Activated CD4-positive, alpha-beta T cell treated with anti-CD3 and anti-CD28 coated beads, Interleukin-2, amount 50 U/mL, for 48 hours (primary cell): ENCODE measurements around the gene GCLC.
"Not testable (repeated sequence)": the region's sequence is repeated elsewhere in the genome, so short reads cannot be mapped to it uniquely, and the experiment has no call there.

Source experiments
- DNase-seq, 2 experiments: peaks; one replicate each; pipeline ENCODE4 v3.0.0-alpha.2; 2020

GCLC gene

DNA sequence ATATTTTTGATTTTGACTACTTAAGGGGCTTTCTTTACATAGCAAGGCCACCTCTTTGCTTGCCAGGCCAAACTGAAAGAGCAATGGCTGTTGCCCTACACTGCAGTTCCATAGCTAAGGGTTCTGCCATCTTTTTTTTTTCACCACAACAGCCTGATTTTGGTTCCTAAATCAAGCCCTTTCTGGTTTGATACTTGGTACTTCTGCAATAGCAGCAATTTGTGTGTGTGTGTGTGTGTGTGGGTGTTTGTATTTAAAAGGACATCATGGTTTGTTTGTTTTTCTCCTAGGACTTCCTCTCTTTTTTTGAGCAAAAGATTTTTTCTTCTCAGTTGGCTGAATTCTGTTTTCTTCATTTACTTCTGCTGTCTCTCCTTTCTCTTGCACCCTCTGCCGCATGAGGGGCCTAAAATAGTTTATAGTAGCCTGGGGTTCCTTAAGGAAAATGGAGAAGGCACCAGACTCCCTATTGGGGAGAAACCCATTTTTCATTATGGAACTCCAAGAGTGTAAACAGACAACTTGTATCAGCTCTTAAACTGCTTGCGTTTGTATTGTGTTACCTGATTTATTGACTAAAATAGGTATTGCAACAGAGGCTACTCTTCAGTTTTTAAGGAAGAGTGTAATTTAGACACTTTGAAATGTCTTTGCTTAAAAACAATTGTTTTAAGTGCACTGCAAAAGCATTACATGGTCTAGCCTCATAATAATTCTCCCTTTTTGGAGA is 12.2 kb upstream of the GCLC start:
- DNase-seq: no peak

GRCh38 chr6:53553600-53553999 is 8.7 kb upstream of the GCLC start:
- not testable (repeated sequence) for DNase-seq

- DNase-seq: not testable (repeated sequence)
Observed at GRCh38 chr6:53551681-53552080, 6.8 kb upstream of the GCLC start.

- peak; percentile 93 to 95 for DNase-seq
Observed at GRCh38 chr6:53547811-53548496, 3.1 kb upstream of the GCLC start.

DNA sequence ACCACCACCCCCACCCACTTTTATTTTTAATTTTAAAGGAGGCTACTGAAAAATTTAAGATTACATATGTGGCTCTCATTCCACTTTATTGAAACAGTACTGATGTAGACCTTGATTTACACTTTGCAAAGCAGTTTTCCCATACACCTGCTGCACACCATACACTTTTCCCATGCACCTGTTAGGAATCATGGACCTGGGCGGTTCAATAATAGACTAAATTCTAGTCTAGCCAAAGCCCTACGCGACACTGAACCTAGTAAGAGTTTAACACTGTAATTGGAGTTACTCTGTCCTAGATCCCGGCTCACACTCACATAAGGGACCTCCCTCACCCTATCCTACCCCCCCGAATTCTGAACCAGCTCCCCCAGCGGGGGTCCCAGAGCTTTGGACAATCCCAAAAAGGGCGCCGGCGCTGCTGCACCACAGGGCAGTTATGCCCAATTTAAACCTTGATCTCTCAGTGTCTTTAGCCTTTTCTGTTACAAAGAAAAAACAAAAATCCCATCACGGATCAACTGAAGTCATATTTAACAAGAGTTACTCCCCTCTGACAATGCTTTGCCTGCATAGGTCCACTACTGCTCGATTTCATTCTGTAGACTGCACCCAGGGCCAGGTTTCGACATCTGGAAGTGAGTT is 2.4 kb upstream of the GCLC start:
- no peak for DNase-seq

DNA sequence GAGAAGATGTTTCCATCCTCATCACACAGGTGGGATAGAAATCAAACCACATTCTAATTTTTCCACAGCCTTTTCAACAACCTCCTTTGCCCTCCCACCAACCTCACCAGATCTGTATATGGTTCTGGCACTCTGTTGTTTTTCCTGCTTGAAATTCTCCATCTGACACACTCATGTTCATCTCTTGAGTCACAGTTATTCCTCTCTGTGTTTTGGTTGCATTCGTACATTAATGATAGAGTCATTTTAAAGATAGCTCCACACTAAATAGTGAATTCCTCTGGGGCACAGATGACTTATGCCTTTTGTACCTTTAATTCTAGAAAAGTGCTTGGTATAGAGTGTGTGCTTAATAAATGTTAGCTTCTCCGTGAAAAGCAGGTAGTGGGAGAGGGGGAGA is 1.4 kb upstream of the GCLC start:
- DNase-seq: no peak

DNA sequence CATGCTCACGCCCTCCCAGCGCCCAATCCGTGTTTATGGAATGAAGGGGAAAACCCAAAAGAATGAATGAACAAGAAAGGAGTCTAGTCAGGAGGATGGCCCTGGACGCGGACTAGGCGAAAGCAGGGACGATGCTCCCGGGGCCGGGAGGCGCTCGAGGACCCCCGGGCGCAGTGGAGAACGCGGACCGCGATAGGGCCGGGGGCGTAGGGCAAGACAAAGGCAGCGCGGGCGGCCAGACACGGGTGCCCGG is 758 bp downstream of the GCLC start:
- peak; percentile 16 to 44 for DNase-seq

DNA sequence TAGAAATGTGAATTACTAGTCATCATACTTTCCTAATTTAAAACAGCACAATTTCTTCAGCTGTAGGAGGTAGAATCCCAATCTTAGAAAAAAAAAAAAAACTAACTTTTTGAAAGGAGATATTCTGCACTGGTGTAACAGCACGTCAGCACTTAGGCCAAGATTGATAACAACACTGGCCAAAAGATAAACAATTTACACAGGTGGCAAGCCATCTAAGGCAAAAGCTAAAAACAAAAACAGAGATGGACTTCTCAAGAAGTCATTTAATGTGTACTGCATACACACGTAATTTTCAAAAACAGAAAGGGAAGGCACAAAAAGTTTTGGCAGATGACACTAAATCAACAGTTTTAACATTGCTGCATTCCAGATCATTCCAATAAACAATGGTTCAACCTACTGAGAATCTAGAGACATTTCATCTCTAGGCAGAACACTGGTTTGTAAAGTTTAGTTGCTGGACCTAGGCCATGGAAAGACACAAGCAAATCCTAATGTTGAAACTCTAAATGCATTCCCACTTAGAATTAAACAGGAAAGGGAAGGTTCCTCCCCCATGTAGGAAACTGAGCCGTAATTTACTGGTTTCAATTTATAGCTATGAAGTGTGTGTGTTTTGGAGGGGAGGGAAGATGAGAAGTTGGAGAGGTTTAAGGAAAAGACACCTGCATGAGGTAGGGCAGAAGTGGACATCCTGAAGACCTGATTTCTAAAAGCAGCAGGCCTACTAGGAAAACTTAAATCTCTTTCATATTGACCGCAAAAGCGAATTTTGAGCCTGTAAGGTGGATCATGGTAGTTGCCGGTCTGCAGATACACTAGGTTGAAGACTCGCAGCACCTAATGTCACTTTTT is 1.3 kb downstream of the GCLC start:
- DNase-seq: no peak

GRCh38 chr6:53541900-53542299 is 3.0 kb downstream of the GCLC start:
- DNase-seq: no peak

- no peak for DNase-seq
Observed at GRCh38 chr6:53540129-53540692, 4.7 kb downstream of the GCLC start.

DNA sequence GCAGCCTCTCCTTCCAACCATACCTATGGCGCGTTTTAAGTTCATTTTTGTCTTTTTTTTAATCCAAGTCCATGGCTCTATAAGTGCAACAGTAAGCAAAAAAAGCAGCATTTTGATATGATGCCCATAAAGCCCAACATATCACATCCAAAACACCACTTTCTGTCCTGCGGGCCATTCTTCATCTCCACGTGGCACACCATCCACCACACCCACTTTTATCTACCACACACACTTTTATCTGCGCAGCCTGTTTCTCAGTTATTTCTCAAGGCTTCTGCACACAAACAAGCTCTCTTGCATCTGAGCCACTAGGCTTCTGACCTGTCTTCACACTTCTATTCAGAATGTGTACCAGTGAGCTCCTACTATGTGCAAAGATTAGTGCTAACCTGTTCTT is 5.3 kb downstream of the GCLC start:
- no peak for DNase-seq

GRCh38 chr6:53536561-53536960 is 8.3 kb downstream of the GCLC start:
- no peak for DNase-seq

DNA sequence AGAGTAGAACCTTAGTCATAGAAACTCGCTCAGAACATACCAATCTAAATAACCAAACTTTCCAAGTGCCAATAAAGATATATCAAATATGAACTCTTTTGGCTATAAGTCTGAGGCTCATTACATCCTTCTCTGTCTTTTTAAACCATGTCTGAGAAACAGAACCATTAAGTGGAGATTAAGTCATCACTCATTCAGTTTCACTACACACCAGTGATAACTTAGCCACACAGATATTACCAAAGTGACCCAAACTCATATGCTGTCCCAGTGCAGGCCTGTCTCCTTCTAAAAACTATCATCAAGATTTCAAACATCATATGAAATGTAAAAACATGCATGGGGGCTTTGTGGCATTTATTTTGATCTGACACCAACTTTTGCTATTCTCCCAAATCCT is 12.0 kb downstream of the GCLC start:
- DNase-seq: no peak

GRCh38 chr6:53532061-53532797 is 12.7 kb downstream of the GCLC start:
- DNase-seq: no peak

- DNase-seq: no peak
Observed at GRCh38 chr6:53530780-53531386, 14.0 kb downstream of the GCLC start.

GRCh38 chr6:53530346-53530745 is 14.6 kb downstream of the GCLC start:
- DNase-seq: no peak

DNA sequence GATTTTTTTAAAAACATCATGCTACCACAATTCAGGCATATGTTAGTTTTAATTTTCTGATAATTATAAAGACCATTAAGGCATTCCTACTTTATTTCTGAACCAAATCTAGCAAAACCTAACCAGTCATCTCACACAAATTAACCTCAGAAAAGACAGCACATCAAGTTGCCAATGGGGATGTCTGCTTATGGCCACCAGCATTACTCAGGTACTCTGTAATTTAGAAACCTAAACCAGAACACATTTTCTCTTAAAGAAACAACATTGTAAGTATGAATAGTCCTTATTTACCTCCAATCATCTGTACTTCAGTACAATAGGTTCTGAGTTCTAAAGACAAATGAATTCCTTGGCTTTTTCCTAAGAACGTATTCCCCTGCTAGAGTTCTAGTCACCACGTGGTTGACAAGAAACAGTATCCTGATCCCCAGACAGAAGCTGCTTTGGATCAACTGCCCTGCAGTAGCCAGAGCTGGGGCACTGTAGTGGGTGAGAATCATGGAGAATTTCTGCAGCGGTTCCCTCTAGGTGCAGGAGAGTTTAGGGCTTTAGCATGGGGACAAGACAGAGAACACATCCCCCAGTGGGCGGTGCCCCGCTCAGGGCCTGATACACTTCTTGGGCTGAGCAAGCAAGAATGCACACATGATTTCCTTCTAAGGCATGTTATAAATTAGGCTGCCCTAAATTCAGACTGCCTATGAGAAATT is 15.4 kb downstream of the GCLC start:
- no peak for DNase-seq

- no peak for DNase-seq
Observed at GRCh38 chr6:53528107-53528506, 16.8 kb downstream of the GCLC start.

- DNase-seq: no peak
Observed at GRCh38 chr6:53527249-53527765, 17.6 kb downstream of the GCLC start.

GRCh38 chr6:53526000-53526399 is 18.9 kb downstream of the GCLC start:
- DNase-seq: no peak

- DNase-seq: no peak
Observed at GRCh38 chr6:53524455-53524815, 20.5 kb downstream of the GCLC start.
